ENCODE results near the gene PRCP.

The PRCP gene

DNA sequence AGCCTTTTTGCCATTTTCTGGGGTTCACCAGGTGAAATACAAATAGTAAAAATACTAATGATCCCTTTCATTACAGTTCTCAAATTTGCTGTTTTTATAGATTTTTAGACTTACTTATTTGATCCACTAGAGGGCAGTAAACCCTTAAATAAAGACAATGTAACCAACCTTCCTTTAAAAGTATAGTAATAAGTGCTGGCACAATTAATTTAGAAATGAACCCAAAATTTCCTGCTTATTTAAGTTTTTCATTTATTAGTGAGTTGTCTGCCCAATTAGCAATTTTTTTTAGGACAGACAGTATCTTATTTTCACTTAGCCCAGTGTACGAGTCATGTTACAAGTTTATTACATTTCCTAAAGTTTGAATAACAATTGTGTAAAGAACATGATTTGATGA lies 6.0 kb upstream of the PRCP start:
- DNase-seq = peak; percentile 32

DNA sequence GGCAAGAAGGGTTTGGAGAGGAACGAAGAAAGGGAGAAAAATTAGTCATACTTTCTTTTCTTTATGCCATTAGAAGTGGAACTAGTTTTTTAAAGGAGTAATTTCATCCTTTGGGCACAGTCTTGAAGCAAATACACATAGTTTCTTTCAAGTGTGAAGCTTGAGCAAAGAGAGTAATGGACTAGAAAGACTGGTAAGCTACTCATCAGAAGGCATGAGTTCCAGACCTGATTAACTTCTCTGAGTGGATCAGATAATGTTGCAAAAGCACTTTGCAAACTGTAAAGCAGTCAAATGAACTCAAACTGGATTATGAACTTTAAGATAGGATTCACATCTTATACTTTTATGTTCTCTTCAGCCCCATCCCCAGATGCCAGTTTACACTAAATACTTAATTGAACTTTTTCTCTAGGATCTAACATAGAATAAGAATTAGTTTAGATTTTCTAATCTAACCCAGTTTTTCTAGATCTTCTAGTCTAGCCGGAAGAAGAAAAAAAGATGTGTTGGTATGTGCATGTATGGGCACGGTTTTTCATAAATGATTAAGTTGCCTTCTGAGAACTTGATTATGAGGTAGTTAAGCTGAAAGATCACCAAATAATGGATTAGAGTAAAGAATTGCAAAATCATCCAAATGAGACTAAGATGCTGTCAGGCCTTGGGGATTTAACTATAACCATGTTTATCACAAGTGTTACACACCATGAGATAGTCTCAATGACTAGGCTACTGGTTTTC lies 3.8 kb upstream of the PRCP start:
- DNase-seq = no peak

DNA sequence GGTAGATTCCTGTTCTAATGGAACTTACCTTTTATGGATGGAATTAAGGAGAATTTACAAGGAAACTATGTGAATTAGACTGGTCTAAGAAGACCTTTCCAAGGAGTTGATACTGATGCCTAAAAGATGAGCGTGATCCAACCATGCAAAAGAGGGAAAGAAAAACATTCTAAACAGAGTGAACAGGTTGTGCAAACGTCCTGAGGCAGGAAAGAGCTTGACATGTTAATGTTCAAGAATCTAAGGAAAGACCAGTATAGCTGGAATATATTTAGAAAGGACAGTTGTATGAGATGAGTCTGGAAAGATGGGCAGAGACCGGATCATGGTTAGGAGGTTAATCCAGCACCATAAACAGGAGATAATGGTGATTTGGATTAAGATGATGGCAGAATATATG lies 2.6 kb upstream of the PRCP start:
- DNase-seq = no peak

DNA sequence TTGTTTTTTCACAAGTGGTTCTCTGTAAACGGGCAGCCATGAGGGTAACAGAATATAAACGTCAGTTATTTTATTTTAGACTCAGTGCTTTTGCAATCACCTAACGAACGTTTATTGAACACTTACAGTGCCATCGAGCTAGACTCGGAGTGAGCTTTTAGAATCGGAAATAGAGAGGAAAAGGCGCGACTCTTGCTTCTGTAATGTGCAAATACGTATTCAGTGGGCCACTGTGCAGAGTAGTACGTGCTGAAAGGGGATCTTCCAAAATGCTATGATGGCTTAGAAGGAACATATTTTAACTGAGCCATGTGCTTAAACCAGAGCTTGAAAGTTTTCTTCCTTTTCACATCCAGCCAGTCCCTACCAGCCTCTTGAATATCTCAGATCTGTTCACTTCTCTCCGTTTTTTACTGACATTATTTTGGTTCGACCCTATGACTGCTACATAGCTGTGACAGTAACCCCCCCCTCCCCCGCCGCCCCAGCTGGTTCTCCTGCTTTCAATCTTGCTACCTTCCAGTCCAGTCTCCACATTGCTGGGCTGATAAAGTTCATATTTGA lies 1.8 kb upstream of the PRCP start:
- DNase-seq = no peak

DNA sequence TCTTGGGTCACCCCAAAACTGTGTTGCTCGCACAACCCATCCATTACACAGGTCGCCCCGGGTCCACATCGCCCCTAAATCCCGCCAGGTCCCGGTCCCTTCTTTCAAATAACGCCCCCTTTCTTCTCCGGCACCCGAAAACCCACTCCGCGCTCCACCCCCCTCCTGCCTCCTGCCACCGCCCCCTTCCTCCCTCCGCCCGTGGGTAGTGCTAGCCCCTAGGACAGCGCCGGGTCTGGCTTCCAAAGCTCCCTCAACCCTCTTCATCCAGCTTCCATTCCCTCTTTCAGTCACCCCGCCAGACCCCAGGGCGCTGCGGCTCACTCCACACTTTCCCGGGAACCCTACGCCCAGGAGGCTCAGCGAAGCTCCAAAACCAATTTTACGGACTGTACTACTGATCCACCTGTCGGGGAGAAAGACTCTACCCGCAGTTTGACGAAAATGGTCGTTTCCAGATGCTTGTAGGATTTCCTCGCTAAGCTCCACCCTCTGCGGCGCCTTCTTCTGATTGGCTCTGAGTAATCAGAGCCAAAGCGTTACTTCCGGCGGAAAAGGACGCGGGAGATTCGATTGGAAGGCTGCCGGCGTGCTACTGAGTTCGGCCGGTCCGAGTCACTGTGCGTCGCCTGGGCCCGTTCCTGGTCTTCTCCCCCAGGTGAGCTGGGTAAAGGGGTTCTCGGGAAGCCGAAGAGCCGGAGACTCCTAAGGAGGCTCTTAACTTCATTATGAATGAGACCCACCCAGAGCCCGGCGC lies 1.1 kb upstream of the PRCP start, which contains the start of gene DDIAS:
TSS of gene DDIAS (plus strand) at position 572 of the 757 bp plus-strand sequence. CDS start 13,003 bp downstream, outside the sequence.
- peak; percentile 99 for DNase-seq

DNA sequence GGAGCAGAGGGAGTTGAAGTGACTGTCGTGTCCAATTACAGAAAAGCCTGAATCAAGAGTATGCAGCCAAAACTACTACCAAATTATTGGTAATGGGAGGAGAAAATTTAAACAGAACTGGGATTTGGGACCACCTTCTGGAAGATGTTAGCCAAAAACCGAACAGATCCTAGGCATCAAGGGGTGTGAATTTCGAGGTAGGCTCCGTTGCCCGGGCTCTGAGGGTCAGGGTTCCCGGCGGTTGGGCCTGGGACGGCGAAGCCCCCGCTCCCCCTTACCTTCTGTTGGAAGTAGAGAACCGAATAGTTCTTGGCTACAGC lies 313 bp downstream of the PRCP start:
- no peak for DNase-seq

DNA sequence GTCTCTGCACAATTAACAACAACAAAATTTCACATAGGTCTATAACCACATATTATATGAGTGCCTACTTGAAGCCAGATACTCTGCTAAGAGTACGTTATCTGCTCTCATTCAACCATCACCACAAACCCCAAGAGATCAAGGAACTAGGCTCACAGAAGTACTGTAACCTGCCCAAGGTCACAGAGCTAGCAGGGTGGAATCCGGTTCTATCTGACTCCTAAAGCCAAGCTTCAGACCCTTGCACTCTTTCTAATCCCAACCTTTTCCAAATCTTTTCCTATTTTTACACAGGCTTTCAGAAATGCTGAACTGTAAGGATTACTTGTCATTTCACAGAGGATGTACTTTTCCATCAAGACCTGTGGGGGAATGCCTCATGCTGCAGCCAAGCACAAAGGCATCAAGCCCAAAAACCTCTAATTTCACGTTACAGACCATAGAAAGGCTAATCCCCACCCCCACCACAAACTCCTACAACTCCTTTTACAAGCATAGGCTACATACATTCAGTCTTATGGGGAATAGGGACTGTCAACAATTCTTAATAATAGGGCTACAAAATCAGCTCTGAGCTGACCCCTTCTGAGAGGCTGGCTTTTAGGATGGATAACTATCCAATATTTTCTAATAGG lies 927 bp downstream of the PRCP start:
- no peak for DNase-seq

DNA sequence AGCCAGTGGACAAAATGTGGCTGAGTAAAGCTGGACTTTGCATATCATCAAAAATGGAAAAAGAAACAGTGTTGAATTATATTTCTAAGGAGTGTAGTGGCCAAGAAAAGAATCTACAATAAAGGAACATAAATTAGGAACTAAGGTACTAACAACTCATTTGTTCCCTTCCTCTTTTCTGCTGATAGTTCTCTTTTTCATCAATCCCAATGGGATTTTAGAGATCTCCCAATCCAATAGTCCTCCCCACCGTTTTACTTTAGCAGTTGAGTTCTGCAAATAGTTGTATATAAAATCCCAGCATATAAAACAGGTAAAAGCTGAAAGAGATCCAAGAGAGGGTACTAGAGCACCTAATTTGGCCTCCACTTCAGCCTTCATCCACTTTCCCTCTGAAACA lies 2.0 kb downstream of the PRCP start:
- DNase-seq = no peak

DNA sequence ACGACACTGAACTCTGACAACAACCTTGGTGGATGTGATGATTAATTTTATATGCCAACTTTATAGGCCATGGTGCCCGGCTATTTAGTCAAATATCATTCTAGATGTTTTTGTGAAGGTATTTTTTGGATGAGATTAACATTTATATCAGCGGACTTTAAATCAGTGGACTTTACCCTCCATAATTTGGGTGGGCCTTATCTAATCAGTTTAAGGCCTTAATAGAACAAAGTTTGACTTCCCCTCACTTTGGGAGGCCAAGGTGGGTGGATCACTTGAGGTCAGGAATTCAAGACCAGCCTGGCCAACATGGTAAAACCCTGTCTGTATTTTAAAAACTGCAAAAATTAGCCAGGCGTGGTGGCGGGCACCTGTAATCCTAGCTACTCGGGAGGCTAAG lies 4.0 kb downstream of the PRCP start:
- no peak for DNase-seq

DNA sequence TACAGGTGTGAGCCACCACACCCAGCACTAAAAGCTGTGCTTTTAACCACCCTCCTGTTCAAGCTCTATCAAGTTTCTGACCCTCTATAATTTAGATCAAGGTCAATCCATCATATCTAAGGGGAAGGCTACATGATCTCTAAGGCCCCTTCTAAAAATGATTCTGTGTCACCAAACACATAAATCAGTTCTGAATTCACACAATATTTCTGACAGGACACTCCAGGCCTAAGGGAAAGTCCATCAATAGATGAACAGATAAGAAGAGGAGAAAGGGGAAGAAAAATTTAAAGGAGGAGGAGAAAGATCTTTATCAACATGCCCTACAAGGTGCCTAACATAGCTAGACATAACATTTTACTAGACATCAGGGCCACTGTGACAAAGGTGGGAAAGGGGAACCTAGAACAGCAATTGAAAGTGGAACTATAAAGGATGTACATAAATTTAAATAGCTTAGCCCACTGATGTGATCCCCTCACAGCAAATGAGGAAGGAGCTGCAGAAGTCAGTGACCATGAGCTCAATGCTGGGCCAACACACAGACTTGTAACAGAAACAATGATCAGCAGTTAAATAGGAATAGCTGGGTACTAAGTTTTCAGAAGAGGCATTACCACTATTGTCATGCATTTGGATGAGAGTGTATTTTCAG lies 4.7 kb downstream of the PRCP start:
- DNase-seq = no peak

DNA sequence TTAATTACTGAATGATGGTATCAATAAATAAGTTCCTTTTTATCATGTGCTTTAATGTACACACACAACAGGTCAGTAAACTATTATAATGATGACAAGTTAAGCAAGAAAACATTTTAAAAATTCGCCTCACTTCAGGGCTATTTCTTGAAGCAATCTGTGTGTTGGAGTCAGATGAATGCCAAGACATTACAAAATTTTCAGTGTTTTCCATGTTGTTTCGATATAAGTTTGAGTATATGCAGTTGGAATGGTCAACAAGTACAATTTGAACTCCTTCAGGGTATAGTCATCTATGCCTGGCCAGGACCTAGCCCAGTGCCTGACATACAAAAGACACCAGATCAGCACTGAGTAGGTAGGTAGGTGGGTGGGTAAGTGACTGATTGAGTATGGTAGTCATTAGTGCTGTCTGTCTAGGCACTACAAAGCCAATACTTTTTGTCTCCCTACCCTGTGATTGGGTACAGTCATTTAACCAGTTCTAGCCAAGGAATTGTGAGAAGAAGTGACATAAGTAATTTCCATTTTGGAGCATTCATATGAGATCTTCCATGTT lies 7.5 kb downstream of the PRCP start:
- DNase-seq = no peak

DNA sequence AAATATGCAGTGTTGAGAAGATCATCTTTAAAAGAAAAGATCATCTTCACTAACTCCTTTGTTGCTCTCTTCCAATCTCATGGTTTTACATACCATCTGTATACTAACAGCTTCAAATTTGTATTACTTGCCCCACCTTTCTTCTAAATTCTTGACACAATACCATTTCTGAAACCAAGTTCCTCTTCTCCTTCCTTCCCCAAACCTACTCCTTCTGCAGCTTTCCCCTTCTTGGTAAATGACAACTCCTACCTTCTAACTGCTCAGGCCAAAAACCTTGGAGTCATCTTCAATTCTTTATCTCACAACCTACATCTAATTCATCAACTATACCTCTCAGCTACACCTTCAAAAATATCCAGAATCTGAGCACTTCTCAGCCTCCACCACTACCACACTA lies 9.3 kb downstream of the PRCP start:
- no peak for DNase-seq

DNA sequence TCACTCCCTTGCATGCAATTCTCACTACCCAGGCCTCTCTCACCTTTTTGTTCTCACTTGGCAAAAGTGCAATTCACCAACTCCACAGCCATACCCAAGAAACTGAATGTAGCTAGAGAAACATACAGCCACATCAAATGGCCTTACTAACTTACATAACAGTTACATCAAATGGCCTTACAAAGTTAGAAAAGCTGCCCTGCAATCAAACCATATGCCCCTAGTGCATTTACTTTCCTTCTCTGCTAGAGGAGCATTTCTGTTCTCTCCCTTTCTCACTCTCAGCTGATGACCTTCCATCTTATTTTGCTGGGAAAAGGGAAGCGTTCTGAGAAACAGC lies 10.3 kb downstream of the PRCP start:
- DNase-seq = no peak

DNA sequence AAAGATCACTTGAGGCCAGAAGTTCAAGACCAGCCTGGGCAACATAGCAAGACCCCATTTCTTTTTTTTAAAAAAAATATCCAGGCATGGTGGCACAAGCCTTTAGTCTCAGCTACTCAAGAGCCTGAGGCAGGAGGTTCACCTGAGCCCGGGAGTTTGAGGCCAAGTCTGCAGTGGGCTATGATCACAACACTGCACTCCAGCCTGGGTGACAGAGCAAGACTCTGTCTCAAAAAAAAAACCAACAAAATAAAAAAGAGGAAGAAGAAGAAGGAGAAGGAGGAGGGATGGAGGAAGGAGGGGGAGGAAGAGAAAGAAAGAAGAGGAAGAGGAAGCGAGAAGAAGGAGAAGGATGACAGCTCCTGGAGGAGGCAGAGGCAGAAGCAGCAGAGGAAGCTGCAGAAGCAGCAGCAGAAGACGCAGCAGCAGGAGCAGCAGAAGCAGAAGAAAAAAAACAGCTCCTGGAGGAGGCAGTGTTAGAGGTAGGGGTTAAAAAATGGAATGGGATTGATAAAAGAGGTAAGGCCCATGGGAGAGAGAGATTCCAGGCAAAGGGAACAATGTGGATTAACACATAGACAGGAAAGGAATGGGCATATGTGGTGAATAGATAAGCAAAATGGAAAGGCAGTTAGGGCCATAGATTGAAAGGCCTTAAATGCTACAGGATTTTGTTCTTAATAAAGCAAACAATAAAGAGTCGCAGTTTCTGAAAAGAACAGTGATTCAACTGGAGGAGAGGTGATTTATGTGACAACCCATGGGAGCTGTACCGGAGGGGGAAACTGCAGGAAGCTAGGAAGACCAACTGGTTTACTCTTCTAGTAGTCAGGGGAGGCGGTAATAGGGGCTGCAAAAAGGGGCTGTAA lies 10.9 kb downstream of the PRCP start:
- DNase-seq = no peak

DNA sequence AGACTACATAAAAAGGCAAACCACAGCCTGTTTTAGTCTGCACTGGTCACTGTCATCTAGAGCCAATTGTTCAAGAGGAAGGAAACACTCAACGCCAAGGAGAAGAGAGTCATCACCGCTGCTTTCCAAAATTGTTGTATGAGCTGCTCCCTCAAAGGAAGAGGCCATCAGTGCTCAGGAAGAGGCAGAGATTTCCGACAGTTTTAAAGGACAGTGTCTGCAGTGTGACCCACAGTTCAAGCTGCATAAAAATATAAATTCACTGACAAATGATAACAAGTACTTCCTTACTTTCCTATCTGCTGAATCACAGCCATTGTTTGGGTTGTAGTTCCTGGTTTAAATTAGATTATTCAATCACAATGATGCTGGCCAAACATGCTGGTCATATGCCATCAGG lies 16.4 kb downstream of the PRCP start:
- DNase-seq = no peak

DNA sequence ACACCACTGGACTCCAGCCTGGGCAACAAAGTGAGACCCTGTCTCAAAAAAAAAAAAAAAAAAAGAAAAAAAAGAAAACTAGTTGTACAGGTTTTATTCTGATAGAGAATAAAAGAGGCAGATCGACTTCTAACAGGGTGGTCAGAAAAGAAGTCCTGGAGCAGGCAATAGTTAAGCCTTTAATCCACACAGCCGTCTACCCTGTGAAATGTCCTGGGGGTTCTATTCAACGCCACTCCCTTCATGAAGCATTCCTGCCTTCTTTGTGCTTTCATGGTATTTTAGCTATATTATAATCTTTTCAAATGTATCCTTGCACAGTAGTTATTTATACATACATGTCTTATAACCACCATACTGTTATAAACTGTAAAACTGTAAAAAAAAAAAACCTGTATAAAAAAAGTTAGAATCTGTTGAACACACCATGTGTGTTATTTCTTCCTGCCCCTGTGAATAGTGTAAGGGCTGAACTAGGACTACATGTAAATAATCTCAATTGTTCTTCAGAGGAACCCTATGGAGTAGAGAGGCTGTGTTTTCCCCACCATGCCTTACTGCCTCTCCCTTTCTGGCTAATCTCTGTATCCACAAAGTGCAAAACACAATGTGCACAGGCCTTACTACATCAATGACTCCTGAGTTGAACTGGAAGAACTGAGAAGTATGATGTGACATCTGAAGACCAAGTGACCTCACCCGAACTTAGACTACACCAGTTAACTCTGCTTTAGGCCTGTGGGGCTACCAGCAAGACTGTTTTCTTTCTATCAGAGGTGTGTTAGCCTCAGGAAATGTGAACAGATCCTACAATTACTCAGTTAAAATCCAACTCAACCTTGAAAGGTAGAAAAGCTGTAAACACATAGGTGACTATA lies 25.3 kb downstream of the PRCP start:
- DNase-seq = no peak

DNA sequence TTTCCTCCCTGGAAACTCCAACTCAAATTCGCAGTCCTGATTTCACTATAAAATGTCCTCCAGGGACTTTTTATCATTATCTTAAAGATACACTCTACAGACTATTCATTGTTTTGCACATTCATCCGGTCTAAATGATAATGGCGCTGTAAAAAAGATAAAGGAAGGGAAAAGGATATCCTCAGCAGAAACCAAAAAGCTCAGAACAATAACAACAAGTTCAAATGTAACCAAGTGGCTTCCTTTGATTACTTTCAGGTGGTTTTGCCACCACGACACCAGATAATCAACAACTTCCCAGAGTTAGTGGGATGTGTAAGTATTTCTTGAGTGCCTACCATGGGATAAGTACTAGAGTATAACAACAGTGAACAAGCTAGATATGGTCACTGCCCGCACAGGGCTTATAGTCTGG lies 26.3 kb downstream of the PRCP start:
- no peak for DNase-seq

DNA sequence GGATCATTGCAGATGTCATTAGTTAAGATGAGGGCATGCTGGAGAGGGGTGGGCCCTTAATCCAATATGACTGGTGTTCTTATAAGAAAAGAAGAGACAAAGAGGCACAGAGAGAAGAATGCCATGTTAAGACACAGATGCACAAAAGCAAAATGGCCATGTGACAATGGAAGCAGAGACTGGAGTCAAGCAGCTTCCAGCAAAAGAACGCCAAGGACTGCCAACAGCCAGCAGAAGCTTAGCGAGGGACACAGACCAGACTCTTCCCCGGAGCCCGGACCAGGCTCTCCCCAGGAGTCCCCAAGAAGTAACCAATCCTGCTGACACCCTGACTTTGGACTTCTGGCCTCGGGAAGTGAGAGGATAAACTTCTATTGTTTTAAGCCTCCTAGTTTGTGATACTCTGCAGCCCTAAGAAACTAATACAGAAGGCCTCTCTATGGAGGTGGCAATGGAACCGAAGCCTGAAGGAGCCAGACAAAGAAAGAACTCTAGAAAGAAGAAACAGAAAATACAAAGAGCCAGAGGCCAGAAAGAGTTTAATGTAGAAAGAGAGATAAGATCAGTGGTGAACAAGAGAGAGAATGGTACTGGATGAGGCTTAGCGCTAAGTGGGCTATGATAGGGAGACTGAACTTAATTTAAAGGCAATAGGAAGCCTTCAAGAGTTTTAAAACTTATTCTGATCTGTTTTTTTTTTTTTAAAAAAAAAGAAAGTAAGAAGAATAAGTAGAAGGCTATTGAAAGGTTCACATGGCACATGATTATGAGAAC lies 27.7 kb downstream of the PRCP start:
- no peak for DNase-seq

DNA sequence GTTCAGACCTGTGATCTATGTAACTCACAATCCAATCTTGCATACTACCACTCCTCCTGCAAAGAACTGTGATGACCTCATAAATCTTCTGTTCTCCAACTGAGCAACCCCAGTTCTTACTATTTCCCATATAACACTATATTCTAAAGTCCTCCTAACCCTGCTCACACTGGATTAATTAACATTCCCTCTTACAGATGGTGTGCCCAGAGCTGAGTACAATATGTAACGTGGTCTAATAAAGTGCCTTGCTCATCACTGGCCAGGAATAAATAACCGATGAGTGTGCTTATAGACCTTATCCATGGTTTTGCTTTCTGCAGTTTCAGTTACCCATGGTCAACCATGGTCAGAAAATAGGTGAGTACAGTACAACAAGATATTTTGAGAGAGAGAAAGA lies 28.6 kb downstream of the PRCP start:
- no peak for DNase-seq

DNA sequence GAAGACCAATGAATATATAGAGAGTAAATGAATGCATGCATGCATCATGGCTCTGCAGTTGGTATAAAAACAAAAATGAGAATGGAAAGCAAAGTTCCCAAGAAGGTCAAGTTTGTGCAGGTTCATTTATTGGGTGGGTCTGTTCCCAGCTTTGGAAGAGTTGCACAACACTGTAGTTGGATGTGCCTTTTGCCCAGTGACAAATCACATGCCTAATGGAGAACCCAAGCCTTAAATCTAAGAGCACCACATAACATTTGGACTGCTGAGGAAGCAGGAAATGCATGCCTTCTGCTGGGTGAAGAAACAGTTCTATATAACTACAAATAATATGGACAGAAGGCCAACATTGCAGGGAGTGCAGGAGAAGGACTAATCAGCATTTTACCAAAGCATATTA lies 30.6 kb downstream of the PRCP start:
- no peak for DNase-seq
